ENCODE measurements around the gene SLC13A4.

Gene SLC13A4

DNA sequence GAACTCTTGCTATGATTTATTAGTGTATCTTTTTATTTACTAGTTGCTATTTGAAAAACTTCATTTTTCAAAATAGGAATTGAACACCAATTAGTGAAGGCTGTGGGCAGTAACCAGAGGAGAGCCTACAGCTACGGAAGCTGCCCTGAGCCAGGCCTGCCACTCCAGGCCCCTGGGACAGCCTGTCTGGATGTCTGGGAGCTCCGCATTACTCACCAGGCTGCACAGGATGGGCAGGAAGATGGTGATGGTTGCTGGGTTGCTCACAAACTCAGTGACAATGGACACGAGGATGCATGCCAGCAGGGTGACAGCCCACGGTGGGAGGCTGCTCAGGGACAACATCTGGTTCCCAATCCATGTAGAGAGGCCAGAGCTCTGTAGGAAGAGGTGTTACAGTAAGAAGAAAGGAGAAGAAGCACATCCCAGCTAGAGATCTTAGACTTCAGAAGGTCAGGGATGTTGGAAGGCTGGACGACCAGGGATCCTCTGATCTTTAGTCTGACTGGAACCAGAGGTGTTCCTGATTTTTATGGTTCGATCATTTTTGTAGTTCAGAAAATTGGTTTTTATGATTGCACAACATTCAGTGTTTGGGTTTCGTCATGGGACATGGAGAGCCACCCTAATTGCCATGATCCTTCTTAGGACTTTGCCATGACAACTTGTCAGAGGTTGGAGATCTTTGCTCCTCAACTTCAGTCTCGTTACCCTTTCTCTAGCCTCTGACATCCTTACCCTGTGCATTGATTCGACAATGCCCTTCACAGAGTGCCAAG, 42.5 kb downstream of the SLC13A4 start:
- CTCF ChIA-PET: interaction anchor here (0.6 to 1.1 kb wide), 3 partner anchors 13 to 23 kb away, joined by 3 read pairs; no protein-coding TSS in a partner anchor

DNA sequence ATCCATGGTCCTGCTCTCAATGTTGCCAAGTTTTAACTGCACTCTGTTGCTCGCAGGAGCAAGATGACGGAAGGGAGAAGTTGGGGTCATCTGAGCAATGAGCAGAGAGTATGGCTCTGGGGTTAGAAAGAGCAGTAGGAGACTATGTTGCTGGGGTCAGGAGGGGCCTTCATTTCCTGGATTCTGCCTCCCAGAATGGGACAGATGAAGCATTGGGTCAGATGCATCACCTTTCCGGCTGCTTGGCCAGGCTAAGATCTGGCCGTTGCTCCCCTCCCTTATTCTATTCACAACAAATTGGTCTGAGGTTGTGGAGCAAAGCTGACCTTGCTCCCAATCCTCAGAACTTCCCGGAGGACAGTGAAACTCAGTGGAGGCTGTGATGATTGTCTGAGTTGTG, 43.3 kb downstream of the SLC13A4 start:
- Histone ChIP-seq H3K4me3 (ENCODE audit: low read depth, low read length) (no peak overlapping the region), H3K4me1 (ENCODE audit: control insufficient read depth, insufficient read depth, low read length) (no peaks in the 10 kb centered on the region), H3K27ac (ENCODE audit: extremely low read depth, low read depth, low read length) (no peak overlapping the region), H3K9me3 (ENCODE audit: control insufficient read depth, insufficient read depth, low read depth, low read length) (no peaks in the 10 kb centered on the region), H3K36me3 (ENCODE audit: control insufficient read depth in 2 of 2, insufficient read depth in 1 of 2, low read length in 2 of 2) (peaks cover 0 to 70% of the 10 kb centered on the region in 2 experiments; a peak in 1 of 3 replicates)
- ChIA-PET POLR2A (no interaction called here), CTCF (interaction anchor here (0.6 to 1.1 kb wide), 4 partner anchors 12 to 28 kb away, joined by 3 read pairs; no protein-coding TSS in a partner anchor)
- no peak for TF ChIP-seq ZBTB26 (tag by site-specific recombination; optimal IDR thresholded peaks at IDR 0.05)
- no peak for TF ChIP-seq ZBTB21 (tag by site-specific recombination; IDR thresholded peaks at IDR 0.05)
- TF ChIP-seq ZNF335 (tag by site-specific recombination; conservative IDR thresholded peaks at IDR 0.05): no peak
- no peak for TF ChIP-seq ZNF140 (tag by site-specific recombination; IDR thresholded peaks at IDR 0.05)

More for the DNA sequence above, 42.5 kb downstream of the SLC13A4 start:
- Histone ChIP-seq H3K27ac (ENCODE audit: extremely low read depth, low read depth, low read length) (no peak overlapping the region), H3K4me1 (ENCODE audit: control insufficient read depth, insufficient read depth, low read length) (no peaks in the 10 kb centered on the region), H3K36me3 (ENCODE audit: control insufficient read depth in 2 of 2, insufficient read depth in 1 of 2, low read length in 2 of 2) (peaks cover 0 to 74% of the 10 kb centered on the region in 2 experiments; a peak in 1 of 3 replicates), H3K9me3 (ENCODE audit: control insufficient read depth, insufficient read depth, low read depth, low read length) (no peaks in the 10 kb centered on the region), H3K4me3 (ENCODE audit: low read depth, low read length) (no peak overlapping the region)
- POLR2A ChIA-PET: no interaction called here
- TF ChIP-seq FEZF1 (tag by site-specific recombination; IDR thresholded peaks at IDR 0.05) (no peak), CTCF (tag by site-specific recombination; IDR thresholded peaks at IDR 0.05) (no peak)

GRCh38 chr7:135684136-135684535, 43.9 kb downstream of the SLC13A4 start:
- Histone ChIP-seq H3K4me1 (ENCODE audit: control insufficient read depth, insufficient read depth, low read length) (no peaks in the 10 kb centered on the region), H3K9me3 (ENCODE audit: control insufficient read depth, insufficient read depth, low read depth, low read length) (no peaks in the 10 kb centered on the region), H3K27ac (ENCODE audit: extremely low read depth, low read depth, low read length) (no peak overlapping the region), H3K4me3 (ENCODE audit: low read depth, low read length) (no peak overlapping the region), H3K36me3 (ENCODE audit: control insufficient read depth in 2 of 2, insufficient read depth in 1 of 2, low read length in 2 of 2) (peaks cover 0 to 67% of the 10 kb centered on the region in 2 experiments; a peak in 1 of 3 replicates)
- POLR2A ChIA-PET: no interaction called here
- CTCF ChIA-PET: interaction anchor here (0.6 kb wide), 1 partner anchor 28 kb away, joined by 3 read pairs; no protein-coding TSS in a partner anchor
- no peak for TF ChIP-seq PRDM6 (tag by site-specific recombination; IDR thresholded peaks at IDR 0.05)
- no peak for TF ChIP-seq MZF1 (tag by site-specific recombination; IDR thresholded peaks at IDR 0.05; ENCODE audit: borderline replicate concordance)
- no peak for TF ChIP-seq ZBTB21 (tag by site-specific recombination; IDR thresholded peaks at IDR 0.05)
- TF ChIP-seq ZBTB1 (tag by site-specific recombination; IDR thresholded peaks at IDR 0.05): no peak
- TF ChIP-seq GLIS1 (tag by site-specific recombination; IDR thresholded peaks at IDR 0.05): no peak
- TF ChIP-seq ZNF394 (tag by site-specific recombination; IDR thresholded peaks at IDR 0.05; ENCODE audit: borderline replicate concordance): no peak
- TF ChIP-seq ZNF677 (tag by site-specific recombination; IDR thresholded peaks at IDR 0.05): no peak
- TF ChIP-seq EGR2 (tag by site-specific recombination; IDR thresholded peaks at IDR 0.05; ENCODE audit: low read depth): no peak
- TF ChIP-seq ZNF596 (tag by site-specific recombination; IDR thresholded peaks at IDR 0.05): no peak
